Pancreas (tissue), 10 donors: ENCODE results near the gene CCDC50. TPM values are rescaled to one million over a fixed set of nuclear protein-coding genes. Genes with fewer than 3 reads are reported as not detected.

Experiments
- ATAC-seq, 4 donors: fragments of 200-7000 bp; cut with Tn5 transposase; one replicate each; pipeline versions ENCODE4 v1.8.0 to v1.9.1; 2020; ENCODE audit warnings: mild to moderate bottlenecking in 4 of 4, moderate library complexity in 4 of 4
- DNase-seq, 6 donors: peaks; one replicate each; pipeline ENCODE4 v3.0.0-alpha.2; 2020
- FAIRE-seq: peaks from 2 replicates; lab custom pipeline; 2012; peaks lifted over from hg19 to GRCh38; lab: Jason Lieb, UNC
- H3K27ac ChIP-seq, 4 donors: fragments of 200-600 bp; sonication (generic); 1 replicate in 3 of 4; 2 replicates in 1 of 4; pipeline versions ENCODE4 v1.5.0 to v1.8.0; 2020
- H3K27me3 ChIP-seq, 4 donors: fragments of 200-600 bp; one replicate each; pipeline ENCODE4 v1.8.0; 2021
- H3K36me3 ChIP-seq, 3 donors: fragments of 200-600 bp; sonication (generic) in 1 of 3; one replicate each; pipeline versions ENCODE4 v1.5.0 to v1.8.0; 2020 to 2021
- H3K4me1 ChIP-seq, 3 donors: fragments of 200-600 bp; one replicate each; pipeline ENCODE4 v1.8.0; 2021
- H3K4me3 ChIP-seq, 4 donors: fragments of 200-600 bp; sonication (generic) in 2 of 4; one replicate each; pipeline versions ENCODE4 v1.5.0 to v1.8.0; 2020 to 2021
- H3K9me3 ChIP-seq, 4 donors: fragments of 200-600 bp; one replicate each; pipeline ENCODE4 v1.8.0; 2021
- WGBS, 2 donors: extraction: QIAGEN DNeasy Blood & Tissue Kit; methylation state at CpG; one replicate each; pipeline ENCODE4 v1.1.7; 2013; 5-methylcytosine and 5-hydroxymethylcytosine counted together
- intact Hi-C, 3 donors: fragments of 100-400 bp; cut with DNase I; formaldehyde crosslinking; loops; one replicate each; pipeline versions ENCODE4 v1.11.1 to v1.14.2; 2022
- polyA plus RNA-seq, 2 donors: library from polyadenylated mRNA; stranded (reverse); fragments of 200-250 nt; gene quantifications; one replicate each; pipeline ENCODE4 v1.2.3, GENCODE V29; 2013
- total RNA-seq, 6 donors: library from RNA; stranded (reverse); fragmentation: NEBNext Ultra II Directional in 4 of 6; extraction: Animal tissue kit (Norgen Biotek cat#: 25700) in 4 of 6; gene quantifications; one replicate each; pipeline versions ENCODE4 v1.2.1 to v1.2.4, GENCODE V29; 2021 to 2023
- TF ChIP-seq, protein P1 (sequence below), 4 donors: fragments of 200-600 bp; sonication (generic) in 3 of 4; IDR thresholded peaks; one replicate each; pipeline versions ENCODE4 v1.5.0 to v1.8.0; 2021; ENCODE audit warnings: antibody characterized with exemption in 4 of 4
- donor health status: healthy with polysubstance abuse.
- donor health status: DM: no; HTN: no; CAD: no; lungs with moderate emphysema.
- donor health status: DM: no; HTN: no; CAD: no.
- donor health status: control.
- donor health status: control.
- donor health status: Bipolar disorder and iron deficiency.
- donor health status: DM: yes; HTN: yes; CAD: no.
- donor health status: DM: no; HTN: no; CAD: no.
- donor health status: DM: no; HTN: no; CAD: no.
- donor health status: DM: yes; HTN: yes; CAD: no.

CCDC50 gene
- total and polyA plus RNA-seq, 8 donors = 24.5 to 44.4 (median 30.4) TPM

DNA sequence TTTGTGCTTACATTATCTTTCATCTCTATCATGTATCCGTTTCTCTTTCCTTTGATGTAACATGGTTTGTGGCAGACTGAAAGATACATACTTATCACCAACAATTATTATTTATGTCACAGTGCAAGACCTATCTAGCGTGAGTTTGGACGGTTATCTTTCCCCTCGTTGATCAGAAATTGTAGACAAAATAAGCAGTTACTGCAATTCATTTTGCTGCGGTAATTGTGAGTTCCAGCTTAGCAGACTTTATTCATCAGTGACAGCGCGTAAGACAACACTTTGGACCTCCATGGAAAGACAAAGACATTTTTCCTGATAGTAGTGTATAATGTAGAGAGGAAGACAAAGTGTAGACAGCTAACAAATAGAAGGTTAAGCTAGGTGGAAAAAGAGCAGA, 52.1 kb downstream of the CCDC50 start:
- FAIRE-seq = no peak

DNA sequence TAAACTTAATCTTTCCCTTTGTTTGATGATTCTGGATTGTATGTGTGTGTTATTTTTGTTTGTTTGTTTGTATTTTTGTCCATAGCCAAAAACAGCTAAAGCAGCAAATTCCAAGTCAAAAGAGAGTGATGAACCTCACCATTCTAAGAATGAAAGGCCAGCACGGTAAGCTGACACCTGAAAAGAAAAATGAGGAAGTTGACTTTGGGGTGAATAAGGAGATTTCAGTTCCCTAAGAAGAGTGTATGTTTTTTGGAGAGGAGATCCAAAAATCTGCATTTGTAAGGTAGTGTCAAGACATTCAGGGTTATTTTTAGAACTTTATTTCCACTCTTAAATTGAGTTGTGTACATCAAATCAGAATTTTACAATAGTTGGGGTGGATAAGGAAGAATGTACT, 53.5 kb downstream of the CCDC50 start:
- DNase-seq (no peak), FAIRE-seq (no peak), ATAC-seq (no peak)
- TF ChIP-seq, protein P1, sequence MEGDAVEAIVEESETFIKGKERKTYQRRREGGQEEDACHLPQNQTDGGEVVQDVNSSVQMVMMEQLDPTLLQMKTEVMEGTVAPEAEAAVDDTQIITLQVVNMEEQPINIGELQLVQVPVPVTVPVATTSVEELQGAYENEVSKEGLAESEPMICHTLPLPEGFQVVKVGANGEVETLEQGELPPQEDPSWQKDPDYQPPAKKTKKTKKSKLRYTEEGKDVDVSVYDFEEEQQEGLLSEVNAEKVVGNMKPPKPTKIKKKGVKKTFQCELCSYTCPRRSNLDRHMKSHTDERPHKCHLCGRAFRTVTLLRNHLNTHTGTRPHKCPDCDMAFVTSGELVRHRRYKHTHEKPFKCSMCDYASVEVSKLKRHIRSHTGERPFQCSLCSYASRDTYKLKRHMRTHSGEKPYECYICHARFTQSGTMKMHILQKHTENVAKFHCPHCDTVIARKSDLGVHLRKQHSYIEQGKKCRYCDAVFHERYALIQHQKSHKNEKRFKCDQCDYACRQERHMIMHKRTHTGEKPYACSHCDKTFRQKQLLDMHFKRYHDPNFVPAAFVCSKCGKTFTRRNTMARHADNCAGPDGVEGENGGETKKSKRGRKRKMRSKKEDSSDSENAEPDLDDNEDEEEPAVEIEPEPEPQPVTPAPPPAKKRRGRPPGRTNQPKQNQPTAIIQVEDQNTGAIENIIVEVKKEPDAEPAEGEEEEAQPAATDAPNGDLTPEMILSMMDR (IDR thresholded peaks at IDR 0.05) = no peak
- no peak overlapping the region for H3K4me3 ChIP-seq
- H3K9me3 ChIP-seq = no peaks in the 10 kb centered on the region
- intact Hi-C loops = no loop called here
- peaks cover 0 to 4% (median 0%) of the 10 kb centered on the region in 3 donors for H3K4me1 ChIP-seq
- no peaks in the 10 kb centered on the region for H3K27me3 ChIP-seq
- H3K36me3 ChIP-seq = peaks cover 0 to 27% (median 3%) of the 10 kb centered on the region in 3 donors
- no peak overlapping the region for H3K27ac ChIP-seq
- WGBS, 2 donors = 78 to 80% methylated on average over 1 of the region's 1 CpG

More for the DNA sequence above, 52.1 kb downstream of the CCDC50 start:
- ATAC-seq = no peak
- no peaks in the 10 kb centered on the region for H3K9me3 ChIP-seq
- no peak for DNase-seq
- H3K36me3 ChIP-seq = peaks cover 0 to 27% (median 3%) of the 10 kb centered on the region in 3 donors
- no peak overlapping the region for H3K27ac ChIP-seq
- no peaks in the 10 kb centered on the region for H3K27me3 ChIP-seq
- TF ChIP-seq, protein P1 (IDR thresholded peaks at IDR 0.05) = no peak
- 94 to 96% methylated on average over 7 of the region's 7 CpGs for WGBS, 2 donors
- H3K4me1 ChIP-seq = peaks cover 0 to 4% (median 0%) of the 10 kb centered on the region in 3 donors
- intact Hi-C loops = no loop called here
- no peak overlapping the region for H3K4me3 ChIP-seq

DNA sequence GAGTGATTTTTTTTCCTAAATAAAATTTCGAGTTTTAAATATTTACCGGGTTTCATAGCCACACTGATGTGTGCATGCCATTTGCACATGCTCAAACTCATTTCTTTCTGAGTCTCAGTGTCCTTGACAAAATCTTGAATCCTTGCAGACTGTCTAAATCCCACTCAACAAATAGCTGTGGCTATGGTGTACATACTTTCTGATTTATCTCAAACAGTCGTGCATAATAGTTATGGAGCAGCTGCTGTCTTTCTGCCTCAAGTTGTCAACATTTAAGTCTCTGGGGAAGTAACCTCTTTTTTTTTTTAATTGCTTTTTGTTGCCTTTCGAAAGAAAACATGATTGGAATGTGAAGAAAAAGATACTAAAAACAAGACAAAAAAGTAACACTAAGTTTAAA, 53.9 kb downstream of the CCDC50 start:
- Histone ChIP-seq H3K27ac (no peak overlapping the region), H3K4me3 (no peak overlapping the region), H3K9me3 (no peaks in the 10 kb centered on the region), H3K4me1 (peaks cover 0 to under 1% (median 0%) of the 10 kb centered on the region in 3 donors), H3K36me3 (peaks cover 0 to 27% (median 3%) of the 10 kb centered on the region in 3 donors), H3K27me3 (no peaks in the 10 kb centered on the region)
- intact Hi-C loops = no loop called here
- TF ChIP-seq, protein P1 (IDR thresholded peaks at IDR 0.05) = no peak
- no peak for DNase-seq
- WGBS, 2 donors = 58 to 62% methylated on average over 4 of the region's 4 CpGs
- no peak for ATAC-seq
- no peak for FAIRE-seq

DNA sequence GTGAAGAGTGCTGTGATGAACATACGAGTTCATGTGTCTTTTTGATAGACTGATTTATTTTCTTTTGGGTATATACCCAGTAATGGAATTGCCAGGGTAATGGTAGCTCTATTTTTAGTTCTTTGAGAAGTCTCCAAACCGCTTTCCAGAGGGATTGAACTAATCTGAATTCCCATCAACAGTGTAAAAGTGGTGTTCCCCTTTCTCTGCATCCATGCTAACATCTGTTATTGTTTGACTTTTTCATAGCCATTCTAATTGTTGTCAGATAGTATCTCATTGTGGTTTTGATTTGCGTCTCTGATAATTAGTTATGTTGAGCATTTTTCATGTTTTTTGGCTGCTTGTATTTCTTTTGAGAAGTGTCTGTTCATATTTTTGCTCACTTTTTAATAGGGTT, 55.9 kb downstream of the CCDC50 start:
- no peaks in the 10 kb centered on the region for H3K27me3 ChIP-seq
- 65 to 79% methylated on average over 3 of the region's 3 CpGs for WGBS, 2 donors
- H3K9me3 ChIP-seq = no peaks in the 10 kb centered on the region
- no peaks in the 10 kb centered on the region for H3K4me1 ChIP-seq
- intact Hi-C loops = no loop called here
- FAIRE-seq (no peak), ATAC-seq (no peak), DNase-seq (no peak)
- TF ChIP-seq, protein P1 (IDR thresholded peaks at IDR 0.05) = no peak
- H3K27ac ChIP-seq = no peak overlapping the region
- peaks cover 0 to 27% (median 3%) of the 10 kb centered on the region in 3 donors for H3K36me3 ChIP-seq
- no peak overlapping the region for H3K4me3 ChIP-seq

DNA sequence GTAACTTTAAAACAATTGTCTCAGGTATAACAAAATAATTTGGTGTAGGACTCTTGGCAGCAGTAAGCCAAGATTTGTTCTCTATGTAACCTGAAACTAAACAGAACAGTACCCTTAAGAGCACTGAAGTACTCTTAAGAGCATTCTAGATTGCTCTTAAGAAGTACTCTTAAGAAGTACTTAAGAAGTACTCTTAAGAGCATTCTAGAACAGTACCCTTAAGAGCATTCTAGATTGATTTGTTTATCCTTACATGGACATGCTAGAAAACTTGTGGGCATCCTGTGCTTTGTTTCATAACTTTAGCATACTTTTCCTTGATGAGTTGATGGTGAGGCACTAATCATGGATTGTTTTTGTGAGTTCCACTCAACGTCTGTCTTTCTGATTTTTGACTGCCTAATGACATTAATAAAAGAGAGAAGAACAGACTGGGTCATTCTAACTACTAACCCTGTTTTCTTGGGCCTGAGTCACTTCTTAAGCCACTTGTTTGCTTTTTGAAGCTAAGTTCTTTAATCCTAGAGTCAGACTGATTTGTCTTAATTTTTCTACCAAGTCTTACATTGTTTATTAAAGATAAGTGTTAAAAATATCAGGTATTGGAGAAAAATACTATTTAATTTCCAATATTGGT, 58.4 kb downstream of the CCDC50 start:
- FAIRE-seq = no peak

More for the DNA sequence above, 58.4 kb downstream of the CCDC50 start:
- H3K4me1 ChIP-seq = no peaks in the 10 kb centered on the region
- WGBS, 2 donors = 50 to 76% methylated on average over 1 of the region's 1 CpG
- H3K36me3 ChIP-seq = peaks cover 0 to 22% (median 0%) of the 10 kb centered on the region in 3 donors
- no peak overlapping the region for H3K4me3 ChIP-seq
- intact Hi-C loops = no loop called here
- DNase-seq = no peak
- no peak for ATAC-seq
- no peaks in the 10 kb centered on the region for H3K9me3 ChIP-seq
- TF ChIP-seq, protein P1 (IDR thresholded peaks at IDR 0.05) = no peak
- no peaks in the 10 kb centered on the region for H3K27me3 ChIP-seq
- no peak overlapping the region for H3K27ac ChIP-seq
